Endothelial cell of umbilical vein (primary cell): ENCODE results near the gene STK17A. TPM values are rescaled to one million over a fixed set of nuclear protein-coding genes. Genes with fewer than 3 reads are reported as not detected.

Source experiments
- BruUV-seq: library from RNA; stranded (reverse); fragments of 400-500 nt; replicated peaks from 2 replicates; lab custom pipeline; 2021; lab: Mats Ljungman, UMichigan
- CTCF ChIA-PET: fragments of 300-600, 350-600 bp; sonication (Branson Sonifier 250); formaldehyde crosslinking; loops from one replicate; lab custom pipeline; 2021; ENCODE audit warnings: antibody characterized with exemption, inconsistent platforms; lab: Charles Lee
- POLR2A ChIA-PET: fragments of 300-600, 350-600 bp; sonication (Branson Sonifier 250); formaldehyde crosslinking; loops from one replicate; lab custom pipeline; 2021; ENCODE audit warnings: antibody characterized with exemption, inconsistent platforms; lab: Charles Lee
- DNase-seq: peaks from one replicate; pipeline ENCODE4 v3.0.0-alpha.2; 2011; ENCODE audit warnings: low read depth, low spot score
- FAIRE-seq: peaks from 2 replicates; lab custom pipeline; 2011; peaks lifted over from hg19 to GRCh38; lab: Jason Lieb, UNC
- H2AFZ ChIP-seq: 2 replicates; pipeline ENCODE4 v1.6.0; 2012; ENCODE audit warnings: low read depth, low read length, control low read depth, inconsistent platforms
- H3K27ac ChIP-seq: 2 replicates; pipeline ENCODE4 v1.5.1; 2011; ENCODE audit warnings: low read depth, mild to moderate bottlenecking, control low read depth, low read length, moderate library complexity; ENCODE audit not compliant: insufficient read depth
- H3K27me3 ChIP-seq, 2 experiments: 2 replicates each; pipeline versions ENCODE4 v1.6.0 to v1.6.1; 2011; ENCODE audit warnings: low read length in 2 of 2, mixed read lengths in 1 of 2; ENCODE audit not compliant: control insufficient read depth in 2 of 2, insufficient read depth in 2 of 2
- H3K36me3 ChIP-seq, 2 experiments: 2 replicates in 1 of 2; 3 replicates in 1 of 2; pipeline ENCODE4 v1.5.1; 2011; ENCODE audit warnings: low read length in 2 of 2, mild to moderate bottlenecking in 1 of 2, moderate library complexity in 1 of 2; ENCODE audit not compliant: control insufficient read depth in 2 of 2, insufficient read depth in 2 of 2; ENCODE audit errors: extremely low read depth in 1 of 2
- H3K4me1 ChIP-seq: 3 replicates; pipeline ENCODE4 v1.5.1; 2011; ENCODE audit warnings: mild to moderate bottlenecking, low read length; ENCODE audit not compliant: control insufficient read depth, insufficient read depth; ENCODE audit errors: extremely low read depth
- H3K4me2 ChIP-seq: 2 replicates; pipeline ENCODE4 v1.6.1; 2011; ENCODE audit warnings: low read length, control low read depth, mixed read lengths; ENCODE audit not compliant: insufficient read depth
- H3K4me3 ChIP-seq, 3 experiments: fragments of 200-600 bp in 1 of 3; sonication (generic), shearing (Covaris generic) in 1 of 3; replicated peaks in 1 of 3; 2 replicates each; pipeline ENCODE4 v1.5.1; 2011 to 2016; ENCODE audit warnings: control low read depth in 3 of 3, low read length in 3 of 3, mild to moderate bottlenecking in 2 of 3, inconsistent platforms in 1 of 3, low read depth in 1 of 3, moderate library complexity in 1 of 3; ENCODE audit not compliant: insufficient read depth in 1 of 3
- H3K79me2 ChIP-seq: 2 replicates; pipeline ENCODE4 v1.6.0; 2012; ENCODE audit warnings: low read length, inconsistent platforms; ENCODE audit not compliant: control insufficient read depth, insufficient read depth
- H3K9ac ChIP-seq: replicated peaks from 2 replicates; pipeline ENCODE3; 2011; ENCODE audit warnings: low read length, control low read depth; ENCODE audit not compliant: insufficient read depth; ENCODE audit errors: extremely low read depth
- H3K9me1 ChIP-seq: replicated peaks from 3 replicates; pipeline ENCODE4 v1.6.0; 2011; ENCODE audit warnings: mild to moderate bottlenecking, low read length; ENCODE audit not compliant: control insufficient read depth, insufficient read depth; ENCODE audit errors: extremely low read depth
- H3K9me3 ChIP-seq: replicated peaks from 2 replicates; pipeline ENCODE4 v1.5.1; 2012; ENCODE audit warnings: low read length, inconsistent platforms; ENCODE audit not compliant: control insufficient read depth, insufficient read depth
- H4K20me1 ChIP-seq: replicated peaks from 2 replicates; pipeline ENCODE3; 2011; ENCODE audit warnings: mild to moderate bottlenecking, low read length; ENCODE audit not compliant: control insufficient read depth, insufficient read depth; ENCODE audit errors: extremely low read depth
- CTCF ChIP-seq, 2 donors: IDR thresholded peaks; 1 replicate in 1 of 2; 2 replicates in 1 of 2; pipeline ENCODE4 v1.5.1; 2011; ENCODE audit warnings: low read length in 2 of 2, mild to moderate bottlenecking in 2 of 2, moderate library complexity in 2 of 2, control low read depth in 1 of 2, inconsistent platforms in 1 of 2, low read depth in 1 of 2; ENCODE audit not compliant: insufficient read depth in 1 of 2; ENCODE audit errors: extremely low read depth in 1 of 2
- EZH2 ChIP-seq: IDR thresholded peaks from 2 replicates; pipeline ENCODE4 v1.6.1; 2012; ENCODE audit warnings: borderline replicate concordance, low read depth, mild to moderate bottlenecking, moderate library complexity, low read length, inconsistent platforms; ENCODE audit not compliant: severe bottlenecking
- FOS ChIP-seq: IDR thresholded peaks from 2 replicates; pipeline ENCODE4 v1.6.1; 2011; ENCODE audit warnings: mild to moderate bottlenecking, low read length, moderate library complexity, borderline replicate concordance; ENCODE audit not compliant: insufficient read depth
- GATA2 ChIP-seq: IDR thresholded peaks from 2 replicates; pipeline ENCODE4 v1.7.0; 2011; ENCODE audit warnings: low read depth, mild to moderate bottlenecking, moderate library complexity, mixed read lengths, low read length; ENCODE audit not compliant: insufficient read length, insufficient read depth
- JUN ChIP-seq: IDR thresholded peaks from 2 replicates; pipeline ENCODE4 v1.6.1; 2011; ENCODE audit warnings: borderline replicate concordance, low read depth; ENCODE audit not compliant: insufficient read length, insufficient read depth
- MYC ChIP-seq: IDR thresholded peaks from one replicate; pipeline ENCODE4 v1.6.1; 2011; ENCODE audit warnings: mild to moderate bottlenecking, low read depth, low read length
- POLR2A ChIP-seq: IDR thresholded peaks from 2 replicates; pipeline ENCODE4 v1.6.1; 2012; ENCODE audit warnings: low read depth, mild to moderate bottlenecking, control low read depth, low read length
- POLR2AphosphoS5 ChIP-seq: IDR thresholded peaks from 2 replicates; pipeline ENCODE4 v1.6.1; 2012; ENCODE audit warnings: low read depth, mild to moderate bottlenecking, control low read depth, low read length, moderate library complexity; ENCODE audit not compliant: insufficient read depth
- dilution Hi-C: fragments of 300-500 bp; cut with MboI; formaldehyde crosslinking; loops from one replicate; pipeline ENCODE4 v1.15.0; 2019; ENCODE audit warnings: low sequenced_read_pairs; ENCODE audit not compliant: extremely low pct_ligation_motif_present
- intact Hi-C: fragments of 100-400 bp; cut with micrococcal nuclease; formaldehyde crosslinking; loops from one replicate; pipeline ENCODE4 v1.10.0; 2022
- polyA plus RNA-seq, 4 experiments: library from polyadenylated mRNA; depleted of rRNA in 3 of 4; stranded (reverse) in 3 of 4; unstranded in 1 of 4; fragments of >200 nt; gene quantifications; 2 replicates each; pipeline versions ENCODE4 v1.2.1 to v1.2.3, GENCODE V29; 2011 to 2012; ENCODE audit warnings: missing spikeins in 1 of 4
- total RNA-seq: library from RNA; stranded (reverse); gene quantifications from 2 replicates; pipeline ENCODE4 v1.2.3, GENCODE V29; 2021
- TF ChIP-seq, protein P1 (sequence below): IDR thresholded peaks from 2 replicates; pipeline ENCODE4 v1.6.1; 2011; ENCODE audit not compliant: insufficient read depth, insufficient read length

STK17A gene
- total and polyA plus RNA-seq, 2 donors (not counting 3 experiments of a cell fraction or from before 2014, with no cell fraction given): 11.7 to 58.8 TPM

- no peaks in the 10 kb centered on the region for H4K20me1 ChIP-seq
- peaks cover 2% of the 10 kb centered on the region for H3K79me2 ChIP-seq
- FAIRE-seq (no peak), DNase-seq (no peak)
- H3K4me1 ChIP-seq: peaks cover 10% of the 10 kb centered on the region
- H3K36me3 ChIP-seq: no peaks in the 10 kb centered on the region
- ChIA-PET CTCF (no interaction called here), POLR2A (no interaction called here)
- no peak overlapping the region for H3K27ac ChIP-seq
- intact Hi-C loops: loop anchor here (1.0 kb wide), 1 partner anchor 10 kb away; no protein-coding TSS in a partner anchor
- BruUV-seq: no TSS peak
- no peak overlapping the region for H3K4me3 ChIP-seq
- H3K4me2 ChIP-seq: no peak overlapping the region
- dilution Hi-C loops: no loop called here
- no peak overlapping the region for H3K9ac ChIP-seq
- H3K9me3 ChIP-seq: no peaks in the 10 kb centered on the region
- no peak overlapping the region for H2AFZ ChIP-seq
- H3K27me3 ChIP-seq: no peaks in the 10 kb centered on the region
- no peak for TF ChIP-seq CTCF (IDR thresholded peaks at IDR 0.05; ENCODE audit: extremely low read depth in 1 of 2, insufficient read depth in 1 of 2, low read depth in 1 of 2, low read length in 2 of 2)
- no peak for TF ChIP-seq JUN
- no peak for TF ChIP-seq GATA2
- TF ChIP-seq, protein P1, sequence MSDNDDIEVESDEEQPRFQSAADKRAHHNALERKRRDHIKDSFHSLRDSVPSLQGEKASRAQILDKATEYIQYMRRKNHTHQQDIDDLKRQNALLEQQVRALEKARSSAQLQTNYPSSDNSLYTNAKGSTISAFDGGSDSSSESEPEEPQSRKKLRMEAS: no peak
- no peak for TF ChIP-seq EZH2
- no peak for TF ChIP-seq FOS
- TF ChIP-seq POLR2AphosphoS5: no peak
- no peak for TF ChIP-seq MYC
- no peak for TF ChIP-seq POLR2A
- no peaks in the 10 kb centered on the region for H3K9me1 ChIP-seq
Measured at GRCh38 chr7:43659549-43659896, 76.6 kb downstream of the STK17A start.
